A673 (cell line): ENCODE results near the gene COL28A1.

Experiments used
- CTCF ChIP-seq: fragments of 300-800, 200-600 bp; sonication (generic); conservative IDR thresholded peaks from 2 replicates; pipeline ENCODE4 v1.5.1; 2017; ENCODE audit warnings: low read depth, mild to moderate bottlenecking, antibody characterized with exemption, low read length, moderate library complexity, mixed read lengths
- EZH2 ChIP-seq: fragments of 200-600 bp; sonication (generic); IDR thresholded peaks from 2 replicates; pipeline ENCODE4 v1.6.1; 2017; ENCODE audit warnings: borderline replicate concordance, low read depth, mild to moderate bottlenecking, mixed read lengths, antibody characterized with exemption, low read length; ENCODE audit not compliant: poor library complexity, severe bottlenecking

- TF ChIP-seq CTCF, result no peak
- TF ChIP-seq EZH2, result no peak
Observed at GRCh38 chr7:7567898-7568531, 32.3 kb upstream of the COL28A1 start.
